Measurements from ENCODE around the gene DCLK1. TPM values are rescaled to one million over a fixed set of nuclear protein-coding genes. Genes with fewer than 3 reads are reported as not detected.

The DCLK1 gene
- total RNA-seq, 1 experiment from 2014 or later: not detected

DNA sequence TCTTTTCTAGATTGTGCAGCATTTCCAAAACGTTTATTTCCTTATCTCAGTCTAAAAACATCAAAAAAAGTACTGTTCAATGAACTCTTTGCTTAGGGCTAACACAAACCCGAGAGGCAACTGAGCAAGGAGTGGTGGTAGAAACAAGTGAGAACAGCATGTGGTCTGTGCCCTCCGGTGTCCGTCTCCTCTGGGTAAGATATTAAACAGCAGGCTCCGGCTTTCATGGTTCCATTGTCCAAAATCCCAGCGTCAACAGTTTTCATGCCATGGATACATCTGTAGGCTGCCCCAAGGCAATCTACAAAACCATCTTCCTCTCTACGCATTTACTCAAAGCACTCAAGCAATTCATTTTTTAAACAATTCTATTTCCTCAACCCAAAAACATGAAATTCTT, 22.8 kb downstream of the DCLK1 start:
- Histone ChIP-seq H3K27me3 (ENCODE audit: control insufficient read depth, insufficient read depth, low read length) (no peaks in the 10 kb centered on the region), H3K27ac (ENCODE audit: low read length) (no peak overlapping the region), H3K36me3 (ENCODE audit: control insufficient read depth, insufficient read depth, low read length) (no peaks in the 10 kb centered on the region), H3K4me1 (ENCODE audit: control insufficient read depth, insufficient read depth, low read length) (no peaks in the 10 kb centered on the region), H3K4me3 (ENCODE audit: low read depth in 2 of 2, low read length in 2 of 2) (no peak overlapping the region), H3K9me3 (ENCODE audit: control insufficient read depth, insufficient read depth, low read depth, low read length) (no peaks in the 10 kb centered on the region)
- BruUV-seq (replicated peaks): no TSS peak
- in situ Hi-C loops (cut with HindIII; ENCODE audit: low pct_unique_long_range_greater_than_20kb, low sequenced_read_pairs): no loop called here
- ATAC-seq: no peak
- no peak for TF ChIP-seq POLR2AphosphoS5 (IDR thresholded peaks at IDR 0.05; ENCODE audit: low read depth, low read length)
- TF ChIP-seq, protein P1, sequence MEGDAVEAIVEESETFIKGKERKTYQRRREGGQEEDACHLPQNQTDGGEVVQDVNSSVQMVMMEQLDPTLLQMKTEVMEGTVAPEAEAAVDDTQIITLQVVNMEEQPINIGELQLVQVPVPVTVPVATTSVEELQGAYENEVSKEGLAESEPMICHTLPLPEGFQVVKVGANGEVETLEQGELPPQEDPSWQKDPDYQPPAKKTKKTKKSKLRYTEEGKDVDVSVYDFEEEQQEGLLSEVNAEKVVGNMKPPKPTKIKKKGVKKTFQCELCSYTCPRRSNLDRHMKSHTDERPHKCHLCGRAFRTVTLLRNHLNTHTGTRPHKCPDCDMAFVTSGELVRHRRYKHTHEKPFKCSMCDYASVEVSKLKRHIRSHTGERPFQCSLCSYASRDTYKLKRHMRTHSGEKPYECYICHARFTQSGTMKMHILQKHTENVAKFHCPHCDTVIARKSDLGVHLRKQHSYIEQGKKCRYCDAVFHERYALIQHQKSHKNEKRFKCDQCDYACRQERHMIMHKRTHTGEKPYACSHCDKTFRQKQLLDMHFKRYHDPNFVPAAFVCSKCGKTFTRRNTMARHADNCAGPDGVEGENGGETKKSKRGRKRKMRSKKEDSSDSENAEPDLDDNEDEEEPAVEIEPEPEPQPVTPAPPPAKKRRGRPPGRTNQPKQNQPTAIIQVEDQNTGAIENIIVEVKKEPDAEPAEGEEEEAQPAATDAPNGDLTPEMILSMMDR (IDR thresholded peaks at IDR 0.05): no peak
- TF ChIP-seq SIN3A (IDR thresholded peaks at IDR 0.05; ENCODE audit: borderline replicate concordance, insufficient read depth, low read depth, low read length): no peak
- no peak for TF ChIP-seq TCF7L2 (IDR thresholded peaks at IDR 0.05; ENCODE audit: low read depth, low read length)
- TF ChIP-seq, protein P2, sequence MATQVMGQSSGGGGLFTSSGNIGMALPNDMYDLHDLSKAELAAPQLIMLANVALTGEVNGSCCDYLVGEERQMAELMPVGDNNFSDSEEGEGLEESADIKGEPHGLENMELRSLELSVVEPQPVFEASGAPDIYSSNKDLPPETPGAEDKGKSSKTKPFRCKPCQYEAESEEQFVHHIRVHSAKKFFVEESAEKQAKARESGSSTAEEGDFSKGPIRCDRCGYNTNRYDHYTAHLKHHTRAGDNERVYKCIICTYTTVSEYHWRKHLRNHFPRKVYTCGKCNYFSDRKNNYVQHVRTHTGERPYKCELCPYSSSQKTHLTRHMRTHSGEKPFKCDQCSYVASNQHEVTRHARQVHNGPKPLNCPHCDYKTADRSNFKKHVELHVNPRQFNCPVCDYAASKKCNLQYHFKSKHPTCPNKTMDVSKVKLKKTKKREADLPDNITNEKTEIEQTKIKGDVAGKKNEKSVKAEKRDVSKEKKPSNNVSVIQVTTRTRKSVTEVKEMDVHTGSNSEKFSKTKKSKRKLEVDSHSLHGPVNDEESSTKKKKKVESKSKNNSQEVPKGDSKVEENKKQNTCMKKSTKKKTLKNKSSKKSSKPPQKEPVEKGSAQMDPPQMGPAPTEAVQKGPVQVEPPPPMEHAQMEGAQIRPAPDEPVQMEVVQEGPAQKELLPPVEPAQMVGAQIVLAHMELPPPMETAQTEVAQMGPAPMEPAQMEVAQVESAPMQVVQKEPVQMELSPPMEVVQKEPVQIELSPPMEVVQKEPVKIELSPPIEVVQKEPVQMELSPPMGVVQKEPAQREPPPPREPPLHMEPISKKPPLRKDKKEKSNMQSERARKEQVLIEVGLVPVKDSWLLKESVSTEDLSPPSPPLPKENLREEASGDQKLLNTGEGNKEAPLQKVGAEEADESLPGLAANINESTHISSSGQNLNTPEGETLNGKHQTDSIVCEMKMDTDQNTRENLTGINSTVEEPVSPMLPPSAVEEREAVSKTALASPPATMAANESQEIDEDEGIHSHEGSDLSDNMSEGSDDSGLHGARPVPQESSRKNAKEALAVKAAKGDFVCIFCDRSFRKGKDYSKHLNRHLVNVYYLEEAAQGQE (IDR thresholded peaks at IDR 0.05; ENCODE audit: insufficient read depth in 1 of 2, low read depth in 2 of 2, low read length in 1 of 2): no peak
- intact Hi-C loops (cut with micrococcal nuclease; ENCODE audit: unreplicated experiment): no loop called here
- POLR2A ChIA-PET: no interaction called here
- DNase-seq (ENCODE audit: low read depth, low spot score): no peak
- CTCF ChIA-PET: no interaction called here

DNA sequence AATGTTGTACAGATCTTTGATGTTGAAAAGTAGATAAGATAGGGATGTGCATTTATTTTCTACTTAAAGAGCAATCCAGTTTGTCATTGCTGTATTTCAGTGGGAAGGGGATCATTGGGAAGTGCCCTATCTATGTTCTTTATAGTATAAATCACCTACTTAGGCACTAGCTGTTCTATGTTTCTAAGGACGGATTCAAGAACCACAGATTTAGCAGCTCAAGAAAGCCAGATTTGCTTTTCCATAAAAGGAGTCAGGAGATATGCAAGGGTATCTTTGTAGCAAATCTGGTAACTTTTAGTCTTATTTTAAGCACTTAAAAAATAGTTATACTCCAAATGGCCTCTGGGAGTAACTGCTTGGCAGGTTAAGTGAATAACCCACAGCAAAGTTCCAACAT, 23.7 kb downstream of the DCLK1 start:
- DNase-seq (ENCODE audit: low read depth, low spot score) (no peak), ATAC-seq (no peak)
- H3K36me3 ChIP-seq (ENCODE audit: control insufficient read depth, insufficient read depth, low read length): no peaks in the 10 kb centered on the region
- TF ChIP-seq SIN3A (IDR thresholded peaks at IDR 0.05; ENCODE audit: borderline replicate concordance, insufficient read depth, low read depth, low read length) (no peak), POLR2AphosphoS5 (IDR thresholded peaks at IDR 0.05; ENCODE audit: low read depth, low read length) (no peak), TCF7L2 (IDR thresholded peaks at IDR 0.05; ENCODE audit: low read depth, low read length) (no peak)
- TF ChIP-seq, protein P1 (IDR thresholded peaks at IDR 0.05): no peak
- TF ChIP-seq, protein P2 (IDR thresholded peaks at IDR 0.05; ENCODE audit: insufficient read depth in 1 of 2, low read depth in 2 of 2, low read length in 1 of 2): no peak
- ChIA-PET POLR2A (no interaction called here), CTCF (no interaction called here)
- no peak overlapping the region for H3K4me3 ChIP-seq (ENCODE audit: low read depth in 2 of 2, low read length in 2 of 2)
- no peaks in the 10 kb centered on the region for H3K27me3 ChIP-seq (ENCODE audit: control insufficient read depth, insufficient read depth, low read length)
- intact Hi-C loops (cut with micrococcal nuclease; ENCODE audit: unreplicated experiment): no loop called here
- H3K4me1 ChIP-seq (ENCODE audit: control insufficient read depth, insufficient read depth, low read length): no peaks in the 10 kb centered on the region
- BruUV-seq (replicated peaks): no TSS peak
- in situ Hi-C loops (cut with HindIII; ENCODE audit: low pct_unique_long_range_greater_than_20kb, low sequenced_read_pairs): no loop called here
- no peaks in the 10 kb centered on the region for H3K9me3 ChIP-seq (ENCODE audit: control insufficient read depth, insufficient read depth, low read depth, low read length)
- no peak overlapping the region for H3K27ac ChIP-seq (ENCODE audit: low read length)
